HL-60 (cell line): Measurements from ENCODE around the gene PTPRD.

Source experiments
- CTCF ChIP-seq: IDR thresholded peaks from one replicate; pipeline ENCODE4 v1.5.1; 2011; ENCODE audit warnings: low read length, control low read depth, inconsistent platforms; ENCODE audit not compliant: insufficient read depth
- POLR2AphosphoS5 ChIP-seq: IDR thresholded peaks from 2 replicates; pipeline ENCODE4 v1.6.1; 2012; ENCODE audit warnings: low read depth

- TF ChIP-seq POLR2AphosphoS5 (no peak), CTCF (no peak)
Measured at GRCh38 chr9:8531826-8532415, 2080.9 kb downstream of the PTPRD start.
